Measurements from ENCODE around the gene AGT.
"Not testable (repeated sequence)": the region's sequence is repeated elsewhere in the genome, so short reads cannot be mapped to it uniquely, and the experiment has no call there.

Gene AGT

DNA sequence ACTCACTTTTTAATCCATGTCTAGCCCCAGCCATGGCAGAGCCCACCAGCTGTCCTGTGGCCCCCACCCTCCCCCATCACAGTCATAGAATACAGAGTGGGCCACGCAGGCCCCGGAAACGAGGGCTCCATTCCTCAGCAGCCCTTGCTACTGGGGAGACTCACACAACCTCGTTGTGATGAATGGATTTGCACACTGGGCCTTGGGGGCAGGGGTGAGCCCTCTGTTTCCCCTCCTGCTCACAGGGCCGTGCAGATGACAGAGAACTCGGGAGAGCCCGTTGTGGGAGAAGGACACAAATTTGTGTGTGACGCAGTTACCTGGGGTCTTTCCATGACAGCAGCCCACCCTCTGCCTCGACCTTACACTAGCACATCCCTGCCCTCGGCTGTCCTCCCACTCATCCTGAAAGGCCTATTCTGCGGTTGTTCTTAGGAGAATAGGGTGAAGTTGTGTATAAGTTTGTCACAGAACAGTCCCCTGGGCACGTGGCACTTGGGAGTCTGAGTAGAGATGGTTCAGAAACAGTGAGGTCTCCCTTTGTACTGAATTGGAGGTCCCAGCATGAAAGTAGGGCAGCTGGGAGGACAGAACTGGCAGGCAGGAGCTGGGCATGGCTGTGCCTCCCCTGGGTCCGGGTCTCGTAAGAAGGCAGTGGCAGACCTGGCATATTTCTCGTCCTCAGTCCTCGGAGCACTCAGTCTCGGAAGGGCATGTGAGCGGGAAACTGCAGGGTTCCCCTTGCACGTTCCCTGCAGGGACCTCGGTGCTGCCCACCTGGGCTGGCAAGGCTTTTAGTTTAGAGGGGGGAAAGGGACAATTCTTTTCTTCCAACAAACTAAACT lies 6.8 kb downstream of the AGT start:
- DNase-seq = no peak

GRCh38 chr1:230706020-230706699 lies 7.8 kb downstream of the AGT start:
- DNase-seq = no peak

GRCh38 chr1:230705289-230706019 lies 8.5 kb downstream of the AGT start:
- DNase-seq = no peak

DNA sequence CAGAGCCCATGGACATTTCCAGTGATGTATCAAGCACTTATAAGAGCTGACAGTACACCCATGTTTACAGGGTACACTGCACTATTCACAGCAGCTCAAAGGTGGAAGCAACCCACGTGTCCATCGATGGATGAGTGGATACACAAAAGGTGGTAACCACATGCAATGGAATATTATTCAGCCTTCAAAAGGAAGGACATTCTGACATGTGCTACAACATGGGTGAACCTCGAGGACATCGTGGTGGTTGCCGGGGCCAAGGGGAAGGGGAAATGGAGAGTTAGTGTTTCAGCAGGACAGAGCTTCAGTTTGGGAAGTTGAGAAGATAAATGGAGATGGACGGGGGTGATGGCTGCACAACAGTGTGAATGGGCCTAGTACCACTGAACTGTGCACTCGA lies 9.1 kb downstream of the AGT start:
- no peak for DNase-seq

- DNase-seq = no peak
These were observed 10.1 kb downstream of the AGT start for GRCh38 chr1:230703679-230704385.

GRCh38 chr1:230702934-230703678 lies 10.8 kb downstream of the AGT start:
- DNase-seq = no peak

GRCh38 chr1:230701895-230702768 lies 11.8 kb downstream of the AGT start:
- DNase-seq = no peak

- DNase-seq = no peak
These were observed 12.5 kb downstream of the AGT start for GRCh38 chr1:230701434-230701833.

GRCh38 chr1:230700132-230700531 lies 13.8 kb downstream of the AGT start:
- DNase-seq = no peak

DNA sequence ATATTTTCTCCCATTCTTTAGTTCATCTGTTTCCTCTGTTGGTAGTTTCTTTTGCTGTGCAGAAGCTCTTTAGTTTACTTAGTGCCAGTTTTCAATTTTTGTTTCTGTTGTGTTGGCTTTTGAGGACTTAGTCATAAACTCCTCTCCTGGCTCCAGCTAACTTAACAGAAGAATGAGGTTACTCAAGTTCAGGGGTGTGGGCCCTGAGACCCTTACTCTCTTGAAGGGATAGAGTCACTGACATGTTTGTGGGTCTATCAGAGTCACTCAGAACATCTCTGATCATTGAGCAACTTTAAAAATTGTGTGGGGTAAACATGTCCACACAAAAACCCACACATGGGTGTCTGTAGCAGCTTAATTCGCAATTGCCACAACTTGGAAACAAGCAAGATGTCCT lies 14.2 kb downstream of the AGT start:
- DNase-seq = no peak

GRCh38 chr1:230698964-230699363 lies 15.0 kb downstream of the AGT start:
- not testable (repeated sequence) for DNase-seq

GRCh38 chr1:230698130-230698529 lies 15.8 kb downstream of the AGT start:
- no peak for DNase-seq

- DNase-seq = no peak
These were observed 17.0 kb downstream of the AGT start for GRCh38 chr1:230696722-230697437.

DNA sequence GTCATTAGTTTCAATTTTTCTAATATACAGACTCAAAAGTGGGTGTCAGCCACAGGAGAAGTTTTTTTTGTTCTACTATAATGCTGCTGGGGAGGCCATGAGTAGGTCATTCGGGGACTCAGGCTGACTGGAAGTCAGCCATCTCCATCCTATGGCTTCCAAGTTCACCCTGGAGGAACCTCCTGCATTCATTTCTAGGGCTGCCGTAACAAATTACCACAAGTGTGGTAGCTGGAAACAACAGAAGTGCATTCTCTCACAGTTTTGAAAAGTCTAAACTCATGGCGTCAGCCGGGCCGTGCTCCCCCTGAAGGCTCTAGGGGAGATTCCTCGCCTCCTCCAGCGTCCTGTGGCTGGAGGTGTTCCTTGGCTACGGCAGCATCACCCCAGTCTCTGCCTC lies 17.7 kb downstream of the AGT start:
- DNase-seq = no peak

- no peak for DNase-seq
These were observed 18.9 kb downstream of the AGT start for GRCh38 chr1:230694991-230695390.

- DNase-seq = no peak
These were observed 19.5 kb downstream of the AGT start for GRCh38 chr1:230694464-230694863.

DNA sequence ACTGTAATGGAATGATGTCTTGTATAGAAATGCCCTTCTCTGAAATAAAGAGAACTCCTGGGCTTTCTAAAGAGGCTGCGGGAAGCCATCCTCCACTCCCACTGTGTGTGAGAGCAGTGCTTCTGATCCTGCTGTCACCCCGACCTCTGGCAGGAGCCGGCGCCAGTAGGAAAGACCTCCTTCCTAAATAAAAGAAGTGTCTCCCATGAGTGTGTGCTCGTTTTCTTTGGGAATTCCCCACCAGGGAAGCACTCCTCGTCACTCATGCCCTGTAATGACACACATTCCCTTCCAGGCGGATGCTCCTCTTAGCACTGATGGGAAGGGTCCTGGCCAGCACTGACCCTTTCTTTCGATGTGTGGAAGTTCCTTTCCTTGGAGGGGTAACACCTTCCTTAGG lies 20.1 kb downstream of the AGT start:
- no peak for DNase-seq

- no peak for DNase-seq
These were observed 20.7 kb downstream of the AGT start for GRCh38 chr1:230693221-230693620.

- no peak for DNase-seq
These were observed 22.3 kb downstream of the AGT start for GRCh38 chr1:230691615-230692014.

- DNase-seq = no peak
These were observed 23.8 kb downstream of the AGT start for GRCh38 chr1:230690101-230690500.

GRCh38 chr1:230686747-230687146 lies 27.2 kb downstream of the AGT start:
- no peak for DNase-seq

All from CD4-positive, alpha-beta T cell treated with Interleukin-17A for 4 hours (primary cell).